ENCODE results near the gene TARS3. TPM values are rescaled to one million over a fixed set of nuclear protein-coding genes. Genes with fewer than 3 reads are reported as not detected.

The TARS3 gene
- total RNA-seq, 1 donor from 2014 or later, result 17.1 TPM

DNA sequence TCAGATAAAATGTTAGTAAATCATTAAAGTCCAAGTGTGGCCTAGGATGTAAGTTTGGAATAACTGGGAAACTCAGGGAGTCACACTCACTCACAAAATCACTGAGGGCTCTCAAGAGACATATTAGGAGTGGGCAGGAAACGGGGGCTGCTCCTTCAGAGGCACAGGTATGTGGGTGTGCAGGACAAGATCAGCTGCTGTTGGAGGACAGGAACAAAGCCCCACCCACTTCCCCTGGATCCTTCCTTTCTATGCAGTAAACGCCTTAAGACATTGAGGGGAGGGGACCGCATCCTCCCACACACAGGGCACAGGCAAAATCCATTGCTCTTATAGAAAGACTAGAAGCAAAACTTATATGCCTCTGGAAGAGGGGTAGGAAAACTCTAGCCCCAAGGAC lies 102.3 kb downstream of the TARS3 start:
- TF ChIP-seq, protein P1, sequence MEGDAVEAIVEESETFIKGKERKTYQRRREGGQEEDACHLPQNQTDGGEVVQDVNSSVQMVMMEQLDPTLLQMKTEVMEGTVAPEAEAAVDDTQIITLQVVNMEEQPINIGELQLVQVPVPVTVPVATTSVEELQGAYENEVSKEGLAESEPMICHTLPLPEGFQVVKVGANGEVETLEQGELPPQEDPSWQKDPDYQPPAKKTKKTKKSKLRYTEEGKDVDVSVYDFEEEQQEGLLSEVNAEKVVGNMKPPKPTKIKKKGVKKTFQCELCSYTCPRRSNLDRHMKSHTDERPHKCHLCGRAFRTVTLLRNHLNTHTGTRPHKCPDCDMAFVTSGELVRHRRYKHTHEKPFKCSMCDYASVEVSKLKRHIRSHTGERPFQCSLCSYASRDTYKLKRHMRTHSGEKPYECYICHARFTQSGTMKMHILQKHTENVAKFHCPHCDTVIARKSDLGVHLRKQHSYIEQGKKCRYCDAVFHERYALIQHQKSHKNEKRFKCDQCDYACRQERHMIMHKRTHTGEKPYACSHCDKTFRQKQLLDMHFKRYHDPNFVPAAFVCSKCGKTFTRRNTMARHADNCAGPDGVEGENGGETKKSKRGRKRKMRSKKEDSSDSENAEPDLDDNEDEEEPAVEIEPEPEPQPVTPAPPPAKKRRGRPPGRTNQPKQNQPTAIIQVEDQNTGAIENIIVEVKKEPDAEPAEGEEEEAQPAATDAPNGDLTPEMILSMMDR (conservative IDR thresholded peaks at IDR 0.05), result no peak
- Mint-ChIP-seq H3K4me3 (no peak overlapping the region), H3K36me3 (peaks cover 11% of the 10 kb centered on the region), H3K27me3 (no peaks in the 10 kb centered on the region), H3K4me1 (ENCODE audit: unreplicated experiment) (peaks cover 3% of the 10 kb centered on the region), H3K9me3 (peaks cover 5% of the 10 kb centered on the region), H3K27ac (no peak overlapping the region)
- DNase-seq (ENCODE audit: extremely low spot score, unreplicated experiment), result no peak

DNA sequence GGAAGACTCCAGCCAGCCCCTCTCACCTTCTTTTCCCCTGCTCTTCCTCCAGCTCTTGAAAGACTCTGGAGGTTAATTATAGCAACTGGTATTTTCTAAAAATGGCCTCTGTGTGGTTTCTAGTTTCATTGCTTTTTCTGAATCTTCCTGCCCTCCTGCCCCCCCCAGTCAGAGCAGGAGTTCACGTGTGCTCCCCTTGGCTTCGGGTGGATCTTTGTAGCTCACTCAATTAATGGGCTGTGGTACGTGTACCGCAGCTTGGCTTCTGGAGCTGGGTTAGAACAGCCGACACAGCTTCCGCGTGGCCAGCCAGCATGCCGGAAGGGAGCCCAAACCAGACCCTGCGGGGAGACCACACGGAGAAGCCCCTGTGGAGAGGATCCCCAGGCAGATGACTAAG lies 103.6 kb downstream of the TARS3 start:
- no peak for DNase-seq (ENCODE audit: extremely low spot score, unreplicated experiment)
- TF ChIP-seq, protein P1 (conservative IDR thresholded peaks at IDR 0.05), result no peak
- H3K4me3 Mint-ChIP-seq, result no peak overlapping the region
- H3K9me3 Mint-ChIP-seq, result peaks cover 5% of the 10 kb centered on the region
- peaks cover 7% of the 10 kb centered on the region for H3K36me3 Mint-ChIP-seq
- no peak overlapping the region for H3K27ac Mint-ChIP-seq
- peaks cover 16% of the 10 kb centered on the region for H3K4me1 Mint-ChIP-seq (ENCODE audit: unreplicated experiment)
- no peaks in the 10 kb centered on the region for H3K27me3 Mint-ChIP-seq

DNA sequence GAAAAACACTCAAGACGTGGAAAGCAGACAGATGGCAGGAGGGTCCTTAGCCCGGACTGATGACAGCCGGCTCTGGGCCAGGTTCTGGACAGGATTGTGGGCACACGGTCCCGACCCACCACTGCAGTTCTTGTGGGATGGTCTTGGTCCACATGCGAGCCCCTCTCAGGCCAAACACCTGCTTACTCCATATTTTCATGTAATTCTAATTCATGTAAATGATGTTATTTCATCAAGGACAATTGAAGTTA lies 104.7 kb downstream of the TARS3 start:
- no peak for DNase-seq (ENCODE audit: extremely low spot score, unreplicated experiment)
- Mint-ChIP-seq H3K27ac (no peak overlapping the region), H3K4me1 (ENCODE audit: unreplicated experiment) (peaks cover 23% of the 10 kb centered on the region), H3K27me3 (no peaks in the 10 kb centered on the region), H3K4me3 (no peak overlapping the region), H3K36me3 (peaks cover 7% of the 10 kb centered on the region), H3K9me3 (peaks cover 5% of the 10 kb centered on the region)
- TF ChIP-seq, protein P1 (conservative IDR thresholded peaks at IDR 0.05), result no peak

DNA sequence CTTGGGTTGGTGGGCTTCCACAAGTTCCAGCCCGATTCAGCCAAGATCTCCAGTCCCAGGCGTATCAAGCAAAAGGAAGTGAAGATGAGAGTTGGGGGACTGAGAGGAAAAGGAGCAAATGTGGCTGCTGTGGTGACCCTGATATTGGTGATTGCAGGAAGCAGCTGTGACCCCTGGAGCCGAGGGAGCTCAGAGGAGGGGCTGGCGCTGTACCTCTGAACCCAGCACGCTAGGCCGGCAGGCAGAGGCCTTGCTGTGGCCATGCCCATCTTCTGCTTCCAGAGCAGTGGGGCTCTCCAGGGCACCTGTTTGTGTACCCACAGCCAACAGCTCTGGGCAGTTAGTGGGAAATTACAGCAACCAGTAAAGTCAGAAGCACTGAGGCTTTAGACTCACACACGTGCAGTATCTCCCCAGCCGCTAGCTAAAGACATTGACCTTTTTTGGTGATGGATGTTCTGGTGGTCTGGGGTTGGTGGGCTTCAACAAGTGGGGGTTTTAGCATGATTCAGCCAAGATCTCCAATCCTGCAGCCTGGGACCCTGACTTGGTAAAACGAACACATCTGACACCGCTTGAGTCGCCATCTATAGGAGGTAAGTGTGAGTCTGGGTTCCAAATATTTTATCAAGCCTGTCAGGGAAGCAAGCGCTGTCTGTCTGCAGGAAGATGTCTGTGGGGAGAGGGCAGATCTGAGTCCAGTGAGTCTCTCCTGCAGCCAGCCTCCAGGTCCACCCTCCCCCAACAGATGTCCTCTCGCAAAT lies 105.2 kb downstream of the TARS3 start:
- no peak overlapping the region for H3K4me3 Mint-ChIP-seq

DNA sequence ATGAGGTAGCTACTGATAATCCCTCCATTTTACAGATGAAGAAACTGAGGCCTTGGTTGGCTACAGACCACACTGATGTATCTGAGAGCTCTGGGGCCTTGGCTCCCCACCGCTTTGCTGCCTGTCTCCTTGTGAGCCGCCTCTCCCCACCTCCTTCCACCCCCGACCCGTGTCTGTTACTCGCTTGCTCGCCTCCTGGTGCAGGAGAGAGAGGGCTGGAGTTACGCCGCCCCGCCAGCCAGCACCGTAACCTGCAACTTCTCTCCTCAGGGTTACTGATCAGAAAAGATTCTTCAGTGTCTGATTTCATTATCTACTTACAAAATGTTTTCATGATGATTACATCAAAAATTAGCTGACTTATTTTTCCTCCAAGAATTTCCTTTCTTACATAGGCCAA lies 106.2 kb downstream of the TARS3 start:
- H3K9me3 Mint-ChIP-seq, result no peaks in the 10 kb centered on the region
- no peak for DNase-seq (ENCODE audit: extremely low spot score, unreplicated experiment)
- TF ChIP-seq, protein P1 (conservative IDR thresholded peaks at IDR 0.05), result no peak
- H3K27ac Mint-ChIP-seq, result no peak overlapping the region
- no peaks in the 10 kb centered on the region for H3K36me3 Mint-ChIP-seq
- peaks cover 33% of the 10 kb centered on the region for H3K4me1 Mint-ChIP-seq (ENCODE audit: unreplicated experiment)
- H3K27me3 Mint-ChIP-seq, result peaks cover 7% of the 10 kb centered on the region
- no peak overlapping the region for H3K4me3 Mint-ChIP-seq

More for the DNA sequence above, 105.2 kb downstream of the TARS3 start:
- H3K36me3 Mint-ChIP-seq, result peaks cover 5% of the 10 kb centered on the region
- TF ChIP-seq, protein P1 (conservative IDR thresholded peaks at IDR 0.05), result no peak
- peaks cover 3% of the 10 kb centered on the region for H3K27me3 Mint-ChIP-seq
- no peak for DNase-seq (ENCODE audit: extremely low spot score, unreplicated experiment)
- H3K27ac Mint-ChIP-seq, result no peak overlapping the region
- peaks cover 5% of the 10 kb centered on the region for H3K9me3 Mint-ChIP-seq
- peaks cover 25% of the 10 kb centered on the region for H3K4me1 Mint-ChIP-seq (ENCODE audit: unreplicated experiment)

Data from type B pancreatic cell (in vitro differentiated cells).